GM20431 (cell line): ENCODE measurements around the gene REEP1.
"Not testable (repeated sequence)": the region's sequence is repeated elsewhere in the genome, so short reads cannot be mapped to it uniquely, and the experiment has no call there.

Experiments
- in situ Hi-C: fragments of 300-500 bp; cut with MseI, MboI; formaldehyde crosslinking; loops from one replicate; pipeline ENCODE4 v1.15.0; 2020; ENCODE audit warnings: low sequenced_read_pairs; ENCODE audit not compliant: unreplicated experiment

The REEP1 gene

GRCh38 chr2:86211033-86211795 is 126.2 kb downstream of the REEP1 start:
- in situ Hi-C loops: no loop called here

- in situ Hi-C loops: no loop called here
Observed at GRCh38 chr2:86204458-86204857, 133.0 kb downstream of the REEP1 start.

GRCh38 chr2:86203614-86204013 is 133.8 kb downstream of the REEP1 start:
- in situ Hi-C loops: no loop called here

GRCh38 chr2:86202702-86203101 is 134.7 kb downstream of the REEP1 start:
- in situ Hi-C loops: no loop called here

GRCh38 chr2:86202336-86202692 is 135.1 kb downstream of the REEP1 start:
- in situ Hi-C loops: no loop called here

- in situ Hi-C loops: no loop called here
Observed at GRCh38 chr2:86201671-86202335, 135.6 kb downstream of the REEP1 start.

- in situ Hi-C loops: not testable (repeated sequence)
Observed at GRCh38 chr2:86200564-86200963, 136.9 kb downstream of the REEP1 start.

- in situ Hi-C loops: no loop called here
Observed at GRCh38 chr2:86199834-86200177, 137.6 kb downstream of the REEP1 start.

GRCh38 chr2:86195808-86196387 is 141.5 kb downstream of the REEP1 start:
- in situ Hi-C loops: no loop called here

- in situ Hi-C loops: no loop called here
Observed at GRCh38 chr2:86195055-86195807, 142.2 kb downstream of the REEP1 start, which contains the start of gene IMMT. Gene IMMT, minus strand, starts transcription at chr2:86195462. Its CDS starts 80 bp downstream, at chr2:86195382.

- in situ Hi-C loops: no loop called here
Observed at GRCh38 chr2:86194751-86195054, 142.7 kb downstream of the REEP1 start.

GRCh38 chr2:86193901-86194567 is 143.4 kb downstream of the REEP1 start:
- in situ Hi-C loops: no loop called here

GRCh38 chr2:86189782-86190416 is 147.5 kb downstream of the REEP1 start:
- in situ Hi-C loops: no loop called here

GRCh38 chr2:86186431-86186830 is 151.0 kb downstream of the REEP1 start:
- in situ Hi-C loops: no loop called here

- in situ Hi-C loops: no loop called here
Observed at GRCh38 chr2:86185517-86186212, 151.8 kb downstream of the REEP1 start.

- in situ Hi-C loops: no loop called here
Observed at GRCh38 chr2:86176597-86176996, 160.8 kb downstream of the REEP1 start.

- in situ Hi-C loops: no loop called here
Observed at GRCh38 chr2:86175828-86176227, 161.6 kb downstream of the REEP1 start.

- in situ Hi-C loops: no loop called here
Observed at GRCh38 chr2:86174445-86174844, 163.0 kb downstream of the REEP1 start.

GRCh38 chr2:86172610-86173009 is 164.8 kb downstream of the REEP1 start:
- in situ Hi-C loops: no loop called here
